Fibroblast of lung (primary cell): ENCODE data around the gene CRB1. TPM values are rescaled to one million over a fixed set of nuclear protein-coding genes. Genes with fewer than 3 reads are reported as not detected.

Source experiments
- DNase-seq, 2 donors: peaks; one replicate each; pipeline versions ENCODE4 v3.0.0 to v3.0.0-alpha.2; 2010; ENCODE audit warnings: low read depth in 2 of 2
- H2AFZ ChIP-seq: 2 replicates; pipeline ENCODE4 v1.5.1; 2012; ENCODE audit warnings: low read length, control low read depth, inconsistent platforms
- H3K27ac ChIP-seq: 2 replicates; pipeline ENCODE4 v1.5.1; 2011; ENCODE audit warnings: low read length, control low read depth; ENCODE audit not compliant: insufficient read depth
- H3K27me3 ChIP-seq: 2 replicates; pipeline ENCODE4 v1.5.1; 2011; ENCODE audit warnings: mild to moderate bottlenecking, low read length; ENCODE audit not compliant: control insufficient read depth, insufficient read depth
- H3K36me3 ChIP-seq: 2 replicates; pipeline ENCODE4 v1.5.1; 2011; ENCODE audit warnings: low read length; ENCODE audit not compliant: control insufficient read depth, insufficient read depth
- H3K4me1 ChIP-seq: 2 replicates; pipeline ENCODE4 v1.5.1; 2011; ENCODE audit warnings: low read length; ENCODE audit not compliant: control insufficient read depth, insufficient read depth; ENCODE audit errors: extremely low read depth
- H3K4me2 ChIP-seq: 2 replicates; pipeline ENCODE4 v1.5.1; 2011; ENCODE audit warnings: low read length, control low read depth; ENCODE audit not compliant: insufficient read depth; ENCODE audit errors: extremely low read depth
- H3K4me3 ChIP-seq, 4 experiments: fragments of 200-600 bp in 1 of 4; sonication (generic) in 1 of 4; replicated peaks in 1 of 4; 2 replicates each; pipeline ENCODE4 v1.5.1; 2011 to 2016; ENCODE audit warnings: low read length in 4 of 4, low read depth in 3 of 4, mild to moderate bottlenecking in 3 of 4, control low read depth in 2 of 4, inconsistent platforms in 1 of 4, mixed read lengths in 1 of 4; ENCODE audit not compliant: insufficient read depth in 1 of 4; ENCODE audit errors: control extremely low read depth in 1 of 4
- H3K79me2 ChIP-seq: 2 replicates; pipeline ENCODE4 v1.5.1; 2012; ENCODE audit warnings: mild to moderate bottlenecking, low read length, inconsistent platforms; ENCODE audit not compliant: control insufficient read depth, insufficient read depth
- H3K9ac ChIP-seq: 2 replicates; pipeline ENCODE4 v1.5.1; 2011; ENCODE audit warnings: mild to moderate bottlenecking, low read length, control low read depth; ENCODE audit not compliant: insufficient read depth
- H3K9me3 ChIP-seq: 2 replicates; pipeline ENCODE4 v1.5.1; 2012; ENCODE audit warnings: low read depth, low read length; ENCODE audit not compliant: control insufficient read depth, insufficient read depth
- H4K20me1 ChIP-seq: 2 replicates; pipeline ENCODE4 v1.5.1; 2011; ENCODE audit warnings: low read length; ENCODE audit not compliant: control insufficient read depth, insufficient read depth; ENCODE audit errors: extremely low read depth
- CTCF ChIP-seq, 2 donors: IDR thresholded peaks in 1 of 2; conservative IDR thresholded peaks in 1 of 2; 1 replicate in 1 of 2; 2 replicates in 1 of 2; pipeline ENCODE4 v1.5.1; 2011 to 2012; ENCODE audit warnings: low read length in 2 of 2, control low read depth in 1 of 2, inconsistent platforms in 1 of 2, low read depth in 1 of 2, mild to moderate bottlenecking in 1 of 2
- EZH2 ChIP-seq: IDR thresholded peaks from 2 replicates; pipeline ENCODE4 v1.5.1; 2012; ENCODE audit warnings: low read length, control low read depth, mild to moderate bottlenecking; ENCODE audit errors: missing control alignments
- polyA plus RNA-seq, 2 donors: library from polyadenylated mRNA; depleted of rRNA in 1 of 2; stranded (reverse) in 1 of 2; unstranded in 1 of 2; fragments of >200 nt; gene quantifications; 2 replicates each; pipeline ENCODE4 v1.2.1, GENCODE V29; 2011 to 2012; ENCODE audit warnings: missing spikeins in 1 of 2
- total RNA-seq: library from RNA; depleted of rRNA; stranded (reverse); fragments of >200 nt; gene quantifications from 2 replicates; pipeline ENCODE4 v1.2.1, GENCODE V29; 2014

CRB1 gene
- total and polyA plus RNA-seq, 2 donors (not counting 1 experiment from before 2014, with no cell fraction given): 0.05 to 0.66 TPM

GRCh38 chr1:197464044-197464443 is 196.0 kb downstream of the CRB1 start:
- no peak overlapping the region for H3K27ac ChIP-seq
- no peaks in the 10 kb centered on the region for H3K27me3 ChIP-seq
- no peak overlapping the region for H2AFZ ChIP-seq
- H3K36me3 ChIP-seq: no peaks in the 10 kb centered on the region
- no peaks in the 10 kb centered on the region for H3K9me3 ChIP-seq
- TF ChIP-seq EZH2: no peak
- no peak for TF ChIP-seq CTCF (conservative IDR thresholded peaks at IDR 0.05 in 1 of 2, IDR thresholded peaks at IDR 0.05 in 1 of 2; ENCODE audit: low read depth in 1 of 2, low read length in 2 of 2)
- peak; percentile 87 to 97 for DNase-seq
- H3K4me3 ChIP-seq: no peak overlapping the region
- H4K20me1 ChIP-seq: no peaks in the 10 kb centered on the region
- no peak overlapping the region for H3K9ac ChIP-seq
- no peaks in the 10 kb centered on the region for H3K4me1 ChIP-seq
- no peaks in the 10 kb centered on the region for H3K79me2 ChIP-seq
- no peak overlapping the region for H3K4me2 ChIP-seq

GRCh38 chr1:197465528-197466327 is 197.7 kb downstream of the CRB1 start:
- no peak overlapping the region for H2AFZ ChIP-seq
- H3K4me1 ChIP-seq: no peaks in the 10 kb centered on the region
- no peak overlapping the region for H3K9ac ChIP-seq

GRCh38 chr1:197466813-197467212 is 198.8 kb downstream of the CRB1 start:
- H3K4me2 ChIP-seq: no peak overlapping the region
- peaks cover 2% of the 10 kb centered on the region for H3K27me3 ChIP-seq
- no peaks in the 10 kb centered on the region for H3K79me2 ChIP-seq
- TF ChIP-seq CTCF (conservative IDR thresholded peaks at IDR 0.05 in 1 of 2, IDR thresholded peaks at IDR 0.05 in 1 of 2; ENCODE audit: low read depth in 1 of 2, low read length in 2 of 2) (no peak), EZH2 (no peak)
- no peak overlapping the region for H3K4me3 ChIP-seq
- H3K27ac ChIP-seq: no peak overlapping the region
- no peaks in the 10 kb centered on the region for H3K9me3 ChIP-seq
- no peak overlapping the region for H2AFZ ChIP-seq
- H3K36me3 ChIP-seq: no peaks in the 10 kb centered on the region
- no peaks in the 10 kb centered on the region for H3K4me1 ChIP-seq
- DNase-seq: no peak
- no peaks in the 10 kb centered on the region for H4K20me1 ChIP-seq
- no peak overlapping the region for H3K9ac ChIP-seq

More at GRCh38 chr1:197465528-197466327, 197.7 kb downstream of the CRB1 start:
- Histone ChIP-seq H3K27ac (no peak overlapping the region), H3K4me3 (no peak overlapping the region), H3K4me2 (no peak overlapping the region), H4K20me1 (no peaks in the 10 kb centered on the region), H3K36me3 (no peaks in the 10 kb centered on the region), H3K27me3 (no peaks in the 10 kb centered on the region), H3K79me2 (no peaks in the 10 kb centered on the region), H3K9me3 (no peaks in the 10 kb centered on the region)
- no peak for TF ChIP-seq EZH2
- no peak for TF ChIP-seq CTCF (conservative IDR thresholded peaks at IDR 0.05 in 1 of 2, IDR thresholded peaks at IDR 0.05 in 1 of 2; ENCODE audit: low read depth in 1 of 2, low read length in 2 of 2)
- no peak for DNase-seq
